ENCODE measurements around the gene RALGAPA1.
"Not testable (repeated sequence)": the region's sequence is repeated elsewhere in the genome, so short reads cannot be mapped to it uniquely, and the experiment has no call there.

Gene RALGAPA1

DNA sequence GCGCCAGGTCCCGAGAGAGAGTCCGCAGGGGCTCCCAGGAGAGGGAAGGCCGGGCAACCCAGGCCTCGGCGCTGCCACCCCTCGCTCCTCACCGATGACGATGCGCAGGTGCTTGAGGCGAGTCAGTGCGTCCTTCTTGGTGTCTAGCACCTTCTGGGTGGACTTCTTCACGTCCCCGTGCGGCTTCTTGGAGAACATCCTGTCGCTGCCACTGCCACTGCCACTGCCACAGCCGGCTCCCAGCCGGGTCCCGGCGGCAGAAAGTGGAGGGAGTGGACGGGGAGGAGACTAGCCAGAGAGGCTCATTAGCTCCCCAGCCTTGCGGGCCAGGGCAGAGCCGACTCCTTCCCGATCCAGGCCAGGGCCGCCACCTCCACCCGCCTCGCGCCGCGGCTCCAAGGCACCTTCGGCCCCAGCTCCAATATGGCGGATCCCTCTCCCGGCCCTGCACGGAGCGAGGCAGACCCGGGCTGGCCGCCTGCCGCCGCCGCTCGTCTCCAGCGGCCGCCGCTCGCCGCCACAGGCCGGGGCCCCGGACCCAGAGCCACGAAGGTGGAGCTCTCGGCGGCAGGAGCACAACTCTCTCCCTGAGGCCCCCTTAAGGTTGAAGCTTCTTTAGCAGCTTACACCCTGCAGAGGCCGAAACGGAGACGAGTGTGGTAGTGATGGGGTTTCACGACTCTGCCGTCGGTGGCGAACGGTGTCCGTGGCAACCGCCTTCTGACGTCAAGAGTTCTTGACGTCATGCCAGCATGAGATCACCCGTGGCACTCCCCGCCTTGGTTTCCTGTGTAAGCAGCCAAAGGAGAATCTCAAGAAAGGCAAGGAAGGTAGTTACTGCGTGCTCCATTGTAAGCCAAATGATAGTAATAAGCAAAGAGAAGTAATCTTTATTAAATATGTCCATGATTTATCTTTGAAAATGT, at the start of gene RALGAPA1:
Gene RALGAPA1, minus strand, starts transcription at position 658 of the 926 bp plus-strand sequence. Its CDS starts 460 bp downstream, at position 198.
- peak; percentile 91 for DNase-seq

GRCh38 chr14:35858521-35859209, 49.6 kb upstream of the RALGAPA1 start:
- no peak for DNase-seq

DNA sequence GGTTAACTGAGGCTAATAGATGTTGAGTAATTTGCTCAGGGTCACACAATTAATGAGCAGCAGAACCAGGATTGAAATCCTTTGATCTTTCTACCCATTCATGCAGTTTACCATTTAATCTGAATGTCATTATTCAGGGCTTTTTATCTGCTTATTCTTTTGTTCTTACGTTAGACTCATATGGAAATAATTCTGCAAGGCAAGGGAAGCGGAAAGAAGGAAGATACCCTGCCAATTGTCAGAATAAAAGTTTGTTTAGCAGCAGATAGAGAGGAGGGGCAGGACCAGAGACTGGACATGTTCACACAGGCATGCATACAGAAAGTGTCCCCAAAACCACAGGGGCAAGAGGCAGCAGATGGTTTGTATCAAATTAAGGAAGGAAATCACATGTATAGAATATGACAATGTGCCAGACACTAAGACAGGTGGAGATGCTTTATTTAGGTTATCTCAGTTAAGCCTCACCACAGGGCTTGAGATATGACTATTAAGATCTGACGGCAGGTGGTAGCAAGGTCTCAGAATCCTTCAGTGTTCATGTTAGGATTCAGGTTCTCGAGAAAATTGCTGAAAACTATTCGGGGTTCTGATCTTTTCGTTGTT, 46.9 kb upstream of the RALGAPA1 start:
- DNase-seq, result no peak

GRCh38 chr14:35854696-35855270, 45.7 kb upstream of the RALGAPA1 start:
- no peak for DNase-seq

DNA sequence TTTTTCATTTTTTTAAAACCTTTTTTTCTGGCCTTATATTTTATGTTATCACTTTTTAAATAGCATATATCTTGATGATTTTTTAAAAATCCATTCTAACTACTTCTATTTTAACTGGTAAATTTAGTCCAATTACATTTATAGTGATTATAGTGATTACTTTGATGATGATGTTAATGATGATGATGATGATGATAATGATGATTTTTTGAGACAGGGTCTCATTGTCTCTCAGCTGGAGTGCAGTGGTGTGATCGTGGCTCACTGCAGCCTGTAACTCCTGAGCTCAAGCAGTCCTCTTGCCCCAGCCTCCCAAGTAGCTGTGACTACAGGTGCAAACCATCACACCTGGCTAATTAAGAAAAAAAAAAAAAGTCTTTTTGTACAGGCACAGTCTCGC, 44.1 kb upstream of the RALGAPA1 start:
- no peak for DNase-seq

DNA sequence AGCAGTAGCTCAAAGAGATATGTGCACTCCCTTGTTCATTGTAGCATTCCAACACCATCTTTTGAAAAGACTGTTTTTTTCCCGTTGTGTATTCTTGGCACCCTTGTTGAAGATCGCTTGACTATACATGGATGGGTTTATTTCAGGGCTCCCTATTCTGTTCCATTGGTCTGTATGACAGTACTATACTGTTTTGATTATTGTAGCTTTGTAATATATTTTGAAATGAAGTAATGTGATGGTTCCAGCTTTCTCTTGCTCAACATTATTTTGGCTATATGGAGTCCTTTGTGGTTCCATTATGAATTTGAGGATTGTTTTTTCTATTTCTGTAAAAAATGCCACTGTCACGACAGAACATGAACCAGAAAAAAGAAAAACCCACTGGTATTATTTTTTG, 42.7 kb upstream of the RALGAPA1 start:
- no peak for DNase-seq

DNA sequence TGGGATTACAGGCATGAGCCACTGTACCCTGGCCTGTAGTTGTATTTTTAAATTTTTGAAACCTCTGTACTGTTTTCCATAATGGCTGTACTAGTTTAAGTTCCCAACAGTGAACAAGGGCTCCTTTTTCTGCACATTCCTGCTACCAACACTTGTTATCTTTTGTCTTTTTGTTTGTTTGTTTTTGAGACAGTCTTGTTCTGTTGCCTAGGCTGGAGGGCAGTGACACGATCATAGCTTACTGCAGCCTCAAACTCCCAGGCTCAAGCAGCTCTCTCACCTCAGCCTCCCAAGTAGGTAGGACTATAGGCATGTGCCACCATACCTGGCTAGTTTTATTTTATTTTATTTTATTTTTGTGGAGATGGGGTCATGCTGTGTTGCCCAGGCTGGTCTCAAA, 40.0 kb upstream of the RALGAPA1 start:
- no peak for DNase-seq

GRCh38 chr14:35847636-35848035, 38.5 kb upstream of the RALGAPA1 start:
- DNase-seq, result no peak

DNA sequence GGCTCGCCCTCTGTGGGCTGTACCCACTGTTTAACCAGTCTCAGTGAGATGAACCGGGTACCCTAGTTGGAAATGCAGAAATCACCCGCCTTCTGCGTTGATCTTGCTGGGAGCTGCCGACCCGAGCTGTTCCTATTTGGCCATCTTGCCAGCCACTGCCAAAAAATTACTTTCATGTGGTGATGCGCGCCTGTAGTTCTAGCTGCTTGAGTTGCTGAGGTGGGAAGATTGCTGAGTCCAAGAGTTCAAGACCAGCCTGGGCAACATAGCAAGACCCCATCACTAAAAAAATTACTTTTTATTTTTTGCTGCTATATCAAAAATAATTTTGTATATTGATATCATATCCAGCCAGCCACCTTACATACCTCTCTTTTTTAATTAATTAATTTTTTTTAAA, 35.4 kb upstream of the RALGAPA1 start:
- DNase-seq, result no peak

DNA sequence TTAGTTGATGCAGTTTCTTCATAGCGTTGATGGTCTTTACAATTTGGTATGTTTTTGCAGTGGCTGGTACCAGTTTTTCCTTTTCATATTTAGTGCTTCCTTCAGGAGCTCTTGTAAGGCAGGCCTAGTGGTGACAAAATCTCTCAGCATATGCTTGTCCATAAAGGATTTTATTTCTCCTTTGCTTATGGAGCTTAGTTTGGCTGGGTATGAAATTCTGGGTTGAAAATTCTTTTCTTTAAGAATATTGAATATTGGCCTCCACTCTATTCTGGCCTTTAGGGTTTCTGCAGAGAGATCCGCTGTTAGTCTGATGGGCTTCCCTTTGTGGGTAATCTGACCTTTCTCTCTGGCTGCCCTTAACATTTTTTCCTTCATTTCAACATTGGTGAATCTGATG, 33.1 kb upstream of the RALGAPA1 start:
- not testable (repeated sequence) for DNase-seq

- DNase-seq, result not testable (repeated sequence)
Measured at GRCh38 chr14:35841704-35842103, 32.6 kb upstream of the RALGAPA1 start.

DNA sequence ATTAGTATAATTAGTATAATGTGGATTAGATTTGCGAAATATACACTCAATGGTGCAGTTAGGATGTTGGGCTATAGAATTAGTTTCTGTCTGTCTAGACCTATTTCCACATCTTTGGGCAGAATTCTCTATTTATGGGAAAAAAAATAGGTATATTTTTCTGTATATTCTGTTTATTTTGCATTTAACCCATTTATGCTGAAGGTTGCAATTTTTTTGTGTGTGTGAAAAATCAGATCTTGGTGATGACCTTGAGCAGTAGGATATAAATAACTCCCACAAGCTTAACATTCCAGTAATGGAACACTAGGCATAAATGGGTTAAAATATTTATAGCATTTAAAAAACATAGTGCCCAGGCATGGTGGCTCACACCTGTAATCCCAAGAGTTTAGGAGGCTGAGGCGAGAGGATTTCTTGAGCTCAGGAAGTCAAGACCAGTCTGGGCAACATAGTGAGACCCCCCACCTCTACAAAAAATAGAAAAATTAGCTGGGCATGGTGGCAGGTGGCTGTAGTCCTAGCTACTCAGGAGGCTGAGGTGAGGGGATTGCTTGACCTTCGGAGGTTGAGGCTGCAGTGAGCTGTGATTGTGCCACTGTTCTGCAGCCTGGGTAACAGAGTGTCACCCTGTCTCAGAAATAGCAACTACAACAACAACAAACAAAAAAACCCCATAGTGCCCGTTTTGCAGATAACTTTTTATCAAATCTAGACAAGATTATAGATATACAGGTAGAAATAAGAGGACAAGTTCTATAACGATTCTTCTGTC, 26.3 kb upstream of the RALGAPA1 start:
- DNase-seq, result no peak

- no peak for DNase-seq
Measured at GRCh38 chr14:35829449-35829848, 20.4 kb upstream of the RALGAPA1 start.

DNA sequence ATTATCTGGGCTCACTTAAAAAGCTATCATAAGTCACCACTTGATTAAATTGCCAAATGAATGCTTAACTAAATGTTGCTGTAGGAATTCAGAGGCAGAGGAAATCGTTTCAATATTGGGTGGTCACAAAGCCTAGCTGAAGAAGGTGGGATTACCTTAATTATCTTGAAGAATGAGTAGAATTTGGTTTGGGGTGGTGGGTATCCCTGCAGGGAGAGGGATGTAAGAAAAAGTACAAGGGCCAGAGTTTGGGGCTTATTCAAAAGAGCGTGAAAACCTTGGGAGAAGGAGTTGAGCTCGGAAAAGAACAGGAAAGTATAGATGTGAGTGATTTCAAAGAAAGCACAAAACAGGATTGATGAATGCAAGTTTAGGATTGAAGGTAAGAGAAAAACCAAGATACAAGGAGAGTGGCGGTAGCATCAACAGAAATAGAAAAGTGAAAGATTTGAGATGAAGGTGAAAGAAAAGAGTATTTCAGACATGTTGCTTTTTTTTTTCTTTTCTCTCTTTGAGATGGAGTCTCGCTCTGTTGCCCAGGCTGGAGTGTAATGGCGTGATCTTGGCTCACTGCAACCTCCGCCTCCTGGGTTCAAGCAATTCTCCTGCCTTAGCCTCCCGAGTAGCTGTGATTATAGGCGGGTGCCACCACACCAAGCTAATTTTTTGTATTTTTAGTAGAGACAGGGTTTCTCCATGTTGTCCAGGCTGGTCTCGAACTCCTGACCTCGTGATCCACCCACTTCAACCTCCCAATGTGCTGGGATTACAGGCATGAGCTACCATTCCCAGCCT, 18.8 kb upstream of the RALGAPA1 start:
- DNase-seq, result no peak

DNA sequence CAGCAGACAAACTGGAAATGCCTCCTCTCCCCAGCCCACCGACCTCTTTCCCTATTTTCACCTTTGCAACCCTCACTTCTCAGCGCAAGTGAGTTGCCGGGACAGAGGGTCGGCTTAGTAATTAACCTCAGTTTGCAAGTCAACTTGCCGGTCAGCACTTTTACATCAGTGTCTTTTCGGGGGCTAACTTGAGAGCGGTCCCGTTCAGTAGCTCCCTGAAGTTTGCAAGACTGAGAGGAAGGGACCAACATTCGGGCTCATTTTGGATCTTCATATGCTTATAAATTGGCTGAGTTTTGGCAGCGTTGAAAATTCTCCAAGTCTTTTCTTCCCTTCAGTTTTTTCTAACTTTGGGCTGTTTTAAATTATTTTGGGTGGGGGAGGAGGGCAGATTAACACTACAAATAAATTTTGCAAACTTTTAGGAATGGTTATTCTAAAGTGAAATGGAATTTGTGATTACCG, 17.9 kb upstream of the RALGAPA1 start:
- no peak for DNase-seq

- DNase-seq, result peak; percentile 97
Measured at GRCh38 chr14:35826218-35826951, 17.3 kb upstream of the RALGAPA1 start, which contains the start of gene BRMS1L. Gene BRMS1L, plus strand, starts transcription at chr14:35826338. Its CDS starts 179 bp downstream, at chr14:35826517.

GRCh38 chr14:35825968-35826217, 16.8 kb upstream of the RALGAPA1 start:
- no peak for DNase-seq

- DNase-seq, result not testable (repeated sequence)
Measured at GRCh38 chr14:35824446-35825165, 15.5 kb upstream of the RALGAPA1 start.

- DNase-seq, result no peak
Measured at GRCh38 chr14:35822501-35822900, 13.4 kb upstream of the RALGAPA1 start.

Measured in CD4-positive, alpha-beta T cell treated with Interleukin-6 for 4 hours (primary cell).